Body of pancreas (tissue), 4 donors: Measurements from ENCODE around the gene TAS1R3. TPM values are rescaled to one million over a fixed set of nuclear protein-coding genes. Genes with fewer than 3 reads are reported as not detected.
A peak's percentile ranks its signal among the peaks of the same experiment; 100 is the strongest.

Experiments used
- ATAC-seq: fragments of 150-250 bp; one replicate; pipeline ENCODE4 v1.9.1; 2016
- DNase-seq, 4 donors: peaks; one replicate each; pipeline ENCODE4 v3.0.0-alpha.2; 2019
- H3K27ac ChIP-seq, 4 donors: fragments of 200-600 bp; sonication (generic); 1 replicate in 3 of 4; 2 replicates in 1 of 4; pipeline versions ENCODE4 v1.5.1 to v1.6.1; 2016 to 2019; ENCODE audit warnings: mild to moderate bottlenecking in 1 of 4, mixed read lengths in 1 of 4, moderate library complexity in 1 of 4
- H3K27me3 ChIP-seq, 2 donors: fragments of 200-600 bp; sonication (generic); one replicate each; pipeline ENCODE4 v1.6.0; 2016; ENCODE audit warnings: mild to moderate bottlenecking in 1 of 2
- H3K36me3 ChIP-seq, 2 donors: fragments of 200-600 bp; sonication (generic); replicated peaks in 1 of 2; 2 replicates each; pipeline ENCODE4 v1.5.1; 2016; ENCODE audit warnings: low read depth in 2 of 2; ENCODE audit not compliant: insufficient read depth in 1 of 2
- H3K4me1 ChIP-seq: fragments of 200-600 bp; sonication (generic); one replicate; pipeline ENCODE4 v1.6.0; 2016
- H3K4me3 ChIP-seq, 2 donors: fragments of 200-600 bp; sonication (generic); 1 replicate in 1 of 2; 2 replicates in 1 of 2; pipeline ENCODE4 v1.5.1; 2016 to 2019
- H3K9me3 ChIP-seq, 3 donors: fragments of 200-600 bp; sonication (generic); 1 replicate in 2 of 3; 2 replicates in 1 of 3; pipeline ENCODE4 v1.5.1; 2016
- POLR2A ChIP-seq, 3 donors: fragments of 450-650 bp; IDR thresholded peaks; one replicate each; pipeline ENCODE4 v1.6.1; 2016; ENCODE audit warnings: antibody characterized with exemption in 3 of 3, mild to moderate bottlenecking in 2 of 3
- WGBS, 2 donors: methylation state at CpG; one replicate each; pipeline ENCODE4 v1.1.5; 2017; 5-methylcytosine and 5-hydroxymethylcytosine counted together
- intact Hi-C: fragments of 100-400 bp; cut with DNase I; formaldehyde crosslinking; loops from one replicate; pipeline ENCODE4 v1.15.1; 2023
- total RNA-seq, 2 donors: library from RNA; depleted of rRNA; stranded (reverse); fragments of >200 nt; gene quantifications; one replicate each; pipeline ENCODE4 v1.1.0, GENCODE V29; 2016
- TF ChIP-seq, protein P1 (sequence below), 7 experiments: fragments of 450-650 bp in 4 of 7; fragments of 200-600 bp in 3 of 7; sonication (generic) in 3 of 7; IDR thresholded peaks; one replicate each; pipeline ENCODE4 v1.5.1; 2016 to 2019; ENCODE audit warnings: antibody characterized with exemption in 7 of 7

The TAS1R3 gene
- total RNA-seq, 2 donors from 2014 or later: 0.26 TPM; not detected in 1

DNA sequence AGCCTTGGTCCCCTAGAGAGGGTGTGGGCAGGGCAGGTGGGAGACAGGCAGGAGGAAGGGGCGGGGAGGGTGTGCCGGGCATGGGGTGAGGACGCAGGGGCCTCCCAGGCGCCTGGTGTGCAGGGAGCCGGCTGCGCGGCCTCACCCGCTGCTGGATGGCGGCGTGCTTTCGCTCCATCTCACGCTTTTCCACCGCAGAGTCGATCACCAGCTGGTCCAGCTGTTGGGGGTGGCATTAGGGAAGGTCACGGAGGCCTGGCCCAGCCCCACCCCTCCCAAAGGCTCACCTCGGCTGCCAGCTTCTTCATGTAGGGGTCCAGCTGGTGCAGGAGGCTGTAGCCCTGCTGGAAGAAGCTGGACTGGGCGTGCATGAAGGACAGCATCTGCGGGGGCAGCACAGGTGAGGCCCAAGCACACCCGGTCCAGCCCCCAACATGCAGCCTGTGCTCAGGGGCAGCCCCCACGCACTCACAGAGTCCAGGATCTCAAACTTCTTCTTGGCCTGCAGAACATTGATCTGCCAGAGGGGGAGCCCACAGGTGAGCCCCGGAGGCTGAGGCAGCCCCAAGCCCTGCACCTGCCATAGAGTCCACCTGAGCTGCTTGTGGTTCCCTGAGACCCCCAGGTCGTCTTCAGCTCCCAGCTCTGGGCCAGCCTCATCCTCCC is 31.3 kb upstream of the TAS1R3 start:
- Histone ChIP-seq H3K27me3 (no peaks in the 10 kb centered on the region), H3K4me3 (no peak overlapping the region), H3K4me1 (peaks cover 8% of the 10 kb centered on the region), H3K27ac (no peak overlapping the region), H3K36me3 (no peaks in the 10 kb centered on the region), H3K9me3 (no peaks in the 10 kb centered on the region)
- DNase-seq (no peak), ATAC-seq (no peak)
- WGBS, 2 donors: 88 to 96% methylated on average over 9 to 22 of the region's 22 CpGs
- intact Hi-C loops: loop anchor here (10.0 kb wide), 2 partner anchors 265 to 315 kb away; partner anchors contain the start of gene PERM1
- TF ChIP-seq POLR2A (IDR thresholded peaks at IDR 0.05): no peak
- TF ChIP-seq, protein P1, sequence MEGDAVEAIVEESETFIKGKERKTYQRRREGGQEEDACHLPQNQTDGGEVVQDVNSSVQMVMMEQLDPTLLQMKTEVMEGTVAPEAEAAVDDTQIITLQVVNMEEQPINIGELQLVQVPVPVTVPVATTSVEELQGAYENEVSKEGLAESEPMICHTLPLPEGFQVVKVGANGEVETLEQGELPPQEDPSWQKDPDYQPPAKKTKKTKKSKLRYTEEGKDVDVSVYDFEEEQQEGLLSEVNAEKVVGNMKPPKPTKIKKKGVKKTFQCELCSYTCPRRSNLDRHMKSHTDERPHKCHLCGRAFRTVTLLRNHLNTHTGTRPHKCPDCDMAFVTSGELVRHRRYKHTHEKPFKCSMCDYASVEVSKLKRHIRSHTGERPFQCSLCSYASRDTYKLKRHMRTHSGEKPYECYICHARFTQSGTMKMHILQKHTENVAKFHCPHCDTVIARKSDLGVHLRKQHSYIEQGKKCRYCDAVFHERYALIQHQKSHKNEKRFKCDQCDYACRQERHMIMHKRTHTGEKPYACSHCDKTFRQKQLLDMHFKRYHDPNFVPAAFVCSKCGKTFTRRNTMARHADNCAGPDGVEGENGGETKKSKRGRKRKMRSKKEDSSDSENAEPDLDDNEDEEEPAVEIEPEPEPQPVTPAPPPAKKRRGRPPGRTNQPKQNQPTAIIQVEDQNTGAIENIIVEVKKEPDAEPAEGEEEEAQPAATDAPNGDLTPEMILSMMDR (IDR thresholded peaks at IDR 0.05): peak in 4 of 7 experiments; percentile 14 to 29 (median 22)

DNA sequence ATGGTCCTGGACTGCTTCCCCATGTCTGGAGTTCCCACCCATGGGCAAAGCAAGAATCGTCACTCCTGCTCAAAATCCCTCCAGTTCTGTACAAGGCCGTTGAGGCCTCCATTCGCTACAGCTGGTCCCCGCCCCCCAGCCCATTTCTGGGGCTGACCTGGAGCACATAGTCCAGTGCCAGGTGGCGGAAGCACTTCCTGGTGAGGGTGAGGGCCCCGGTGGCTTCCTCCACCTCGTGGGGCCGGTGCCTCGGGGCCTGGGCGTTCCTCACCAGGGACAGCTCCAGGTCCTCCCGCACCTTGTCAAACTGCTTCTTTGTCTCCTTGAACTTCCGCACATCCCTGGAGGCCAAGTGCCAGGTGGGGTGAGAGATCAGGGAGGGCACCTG is 30.7 kb upstream of the TAS1R3 start:
- H3K4me3 ChIP-seq: no peak overlapping the region
- intact Hi-C loops: no loop called here
- DNase-seq: no peak
- no peaks in the 10 kb centered on the region for H3K36me3 ChIP-seq
- no peaks in the 10 kb centered on the region for H3K9me3 ChIP-seq
- no peak for ATAC-seq
- WGBS, 2 donors: 86 to 90% methylated on average over 3 to 12 of the region's 12 CpGs
- no peak overlapping the region for H3K27ac ChIP-seq
- no peaks in the 10 kb centered on the region for H3K27me3 ChIP-seq
- no peak for TF ChIP-seq POLR2A (IDR thresholded peaks at IDR 0.05)
- TF ChIP-seq, protein P1 (IDR thresholded peaks at IDR 0.05): no peak
- peaks cover 13% of the 10 kb centered on the region for H3K4me1 ChIP-seq

DNA sequence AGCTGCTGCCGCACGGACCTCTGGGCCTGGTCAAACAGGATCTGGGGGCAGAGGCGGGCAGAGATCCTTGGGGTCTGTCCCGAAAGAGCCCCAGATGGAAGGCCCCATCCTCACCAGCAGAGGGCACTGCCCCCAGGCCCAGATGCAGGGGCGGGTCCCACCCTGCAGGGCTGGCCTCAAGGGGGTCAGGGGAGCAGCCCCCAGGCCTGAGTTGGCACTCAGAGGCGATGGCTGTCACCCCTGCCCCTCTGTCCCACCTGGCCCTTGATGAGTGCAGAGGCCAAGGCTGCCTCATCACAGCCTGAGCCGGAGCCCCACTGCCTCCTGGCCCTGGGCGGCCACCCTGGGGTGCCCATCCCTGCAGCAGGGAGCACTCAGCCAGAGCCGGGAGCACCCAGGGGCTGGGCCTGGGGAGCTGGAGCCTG is 29.1 kb upstream of the TAS1R3 start:
- intact Hi-C loops: no loop called here
- no peak for DNase-seq
- H3K27ac ChIP-seq: no peak overlapping the region
- H3K27me3 ChIP-seq: no peaks in the 10 kb centered on the region
- no peak overlapping the region for H3K4me3 ChIP-seq
- H3K9me3 ChIP-seq: no peaks in the 10 kb centered on the region
- peaks cover 30% of the 10 kb centered on the region for H3K4me1 ChIP-seq
- ATAC-seq: no peak
- TF ChIP-seq POLR2A (IDR thresholded peaks at IDR 0.05): no peak
- TF ChIP-seq, protein P1 (IDR thresholded peaks at IDR 0.05): peak in 6 of 7 experiments; percentile 15 to 29 (median 18)
- 88% methylated on average over 9 of the region's 9 CpGs; no CpG with 5 or more reads in 1 of the 2 donors for WGBS, 2 donors
- H3K36me3 ChIP-seq: no peaks in the 10 kb centered on the region

DNA sequence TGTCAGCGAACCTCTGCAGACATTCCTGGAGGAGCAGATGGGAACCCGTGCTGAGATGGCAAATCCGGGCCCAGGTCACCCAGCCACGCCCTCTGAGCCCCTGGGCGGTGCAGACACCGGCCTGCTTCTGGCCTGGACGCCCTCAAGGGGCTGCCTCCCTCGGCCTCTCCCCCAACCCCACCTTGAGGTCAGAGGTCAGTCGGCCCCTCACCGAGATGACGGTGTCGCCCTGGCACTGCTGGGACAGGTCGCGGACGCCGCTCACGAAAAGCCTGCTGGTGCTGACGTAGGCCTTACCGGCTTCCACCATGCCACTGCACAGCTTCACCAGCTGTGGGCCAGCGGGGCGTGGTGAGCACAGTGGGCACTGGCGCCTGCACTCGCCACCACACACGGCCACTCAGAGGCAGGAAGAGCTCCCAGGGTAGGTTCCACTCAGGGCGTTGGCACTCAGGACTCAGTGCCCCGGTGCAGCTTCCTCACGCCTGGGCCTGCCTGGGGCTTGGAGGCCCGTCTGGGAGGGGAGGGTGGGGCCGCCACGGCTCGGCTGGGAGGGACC is 28.1 kb upstream of the TAS1R3 start:
- no peak overlapping the region for H3K4me3 ChIP-seq
- H3K27me3 ChIP-seq: no peaks in the 10 kb centered on the region
- H3K9me3 ChIP-seq: no peaks in the 10 kb centered on the region
- peaks cover 33% of the 10 kb centered on the region for H3K4me1 ChIP-seq
- H3K27ac ChIP-seq: no peak overlapping the region
- intact Hi-C loops: no loop called here
- TF ChIP-seq POLR2A (IDR thresholded peaks at IDR 0.05): no peak
- TF ChIP-seq, protein P1 (IDR thresholded peaks at IDR 0.05): no peak
- no peaks in the 10 kb centered on the region for H3K36me3 ChIP-seq
- ATAC-seq: no peak
- 81% methylated on average over 24 of the region's 31 CpGs; no CpG with 5 or more reads in 1 of the 2 donors for WGBS, 2 donors
- DNase-seq: no peak
